NCI-H82 (cell line): ENCODE results near the gene AMIGO1.
A peak's percentile ranks its signal among the peaks of the same experiment; 100 is the strongest.

Experiments
- DNase-seq: peaks from one replicate; lab custom pipeline; 2025; lab: John Stamatoyannopoulos, UW

Gene AMIGO1

DNA sequence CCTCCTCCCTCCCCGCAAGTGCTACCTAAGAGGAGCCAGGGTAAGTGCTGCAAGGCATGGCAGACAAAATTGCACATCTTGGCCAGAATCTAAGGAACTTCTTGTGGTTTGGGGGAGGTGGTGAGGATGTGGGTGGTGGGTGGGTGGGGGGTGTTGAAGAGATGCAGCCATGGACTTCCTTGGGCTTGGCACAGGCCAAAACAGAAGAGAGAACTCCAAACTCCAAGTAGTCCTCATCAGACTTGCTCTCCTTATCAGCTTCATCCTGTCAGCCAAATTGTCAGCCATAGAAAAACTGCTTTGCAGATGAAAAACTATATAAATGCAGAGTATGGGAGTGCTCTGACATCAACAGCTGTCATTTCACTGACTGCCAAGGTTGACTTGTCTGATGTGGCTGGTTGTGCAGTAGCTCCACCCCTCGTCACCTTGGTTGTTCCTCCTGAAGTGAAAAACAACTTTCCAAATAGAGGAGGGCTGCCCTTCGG, 7.1 kb downstream of the AMIGO1 start:
- no peak for DNase-seq

DNA sequence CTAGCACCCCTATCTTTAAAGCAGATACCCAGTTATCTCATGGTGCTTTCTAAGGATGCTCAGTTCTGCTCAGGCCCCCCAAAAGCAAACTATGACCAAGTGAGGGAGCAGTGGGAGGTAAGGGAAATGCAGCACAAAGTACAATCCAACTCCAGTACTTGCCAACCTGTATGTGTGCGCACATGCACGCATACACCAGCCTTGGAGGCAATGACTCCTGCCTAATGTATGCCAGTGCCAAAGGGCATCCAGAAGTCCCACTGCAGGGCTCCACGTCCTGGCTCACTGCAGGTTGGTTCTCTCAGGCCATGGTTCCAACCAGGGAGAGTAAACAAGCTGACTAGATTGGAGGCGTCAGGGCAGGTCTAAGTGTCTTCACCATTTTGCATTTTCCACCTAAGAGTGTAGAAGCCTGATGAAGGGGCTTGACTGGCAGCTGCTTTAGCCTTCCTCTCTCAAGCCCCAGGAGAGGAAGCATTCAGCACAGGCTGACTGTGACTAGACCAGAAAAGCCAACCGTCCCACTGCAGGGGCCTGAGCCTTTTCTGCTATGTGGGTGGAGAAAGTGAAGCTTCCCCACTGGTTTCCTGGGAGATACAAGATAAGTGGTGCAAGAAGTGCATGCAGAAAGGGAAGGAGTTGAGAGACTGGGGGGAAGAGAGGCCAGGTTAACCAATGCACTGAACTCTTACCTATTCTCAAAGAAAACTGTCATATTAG, 7.7 kb downstream of the AMIGO1 start:
- DNase-seq: no peak

DNA sequence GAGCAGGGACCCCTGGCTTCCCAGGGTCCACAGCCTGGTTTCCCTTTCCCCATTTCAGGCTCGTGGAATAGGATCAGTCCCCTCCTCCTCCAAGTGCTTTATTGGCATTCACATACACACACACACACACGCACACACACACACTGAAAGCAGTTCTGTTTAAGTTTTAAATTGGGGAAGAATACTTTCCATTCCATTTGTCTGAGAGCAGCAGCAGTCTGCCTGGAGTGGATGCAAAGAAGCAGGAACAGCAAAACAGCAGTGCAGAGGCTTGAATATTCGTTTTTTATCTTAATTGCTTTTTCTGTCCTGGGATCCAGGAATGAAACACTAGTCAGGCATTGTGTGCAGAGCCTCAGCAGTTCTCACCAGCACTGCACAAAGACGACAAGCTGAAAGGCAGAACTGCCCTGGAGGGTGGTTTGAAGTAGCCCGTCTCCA, 8.6 kb downstream of the AMIGO1 start:
- DNase-seq: no peak

DNA sequence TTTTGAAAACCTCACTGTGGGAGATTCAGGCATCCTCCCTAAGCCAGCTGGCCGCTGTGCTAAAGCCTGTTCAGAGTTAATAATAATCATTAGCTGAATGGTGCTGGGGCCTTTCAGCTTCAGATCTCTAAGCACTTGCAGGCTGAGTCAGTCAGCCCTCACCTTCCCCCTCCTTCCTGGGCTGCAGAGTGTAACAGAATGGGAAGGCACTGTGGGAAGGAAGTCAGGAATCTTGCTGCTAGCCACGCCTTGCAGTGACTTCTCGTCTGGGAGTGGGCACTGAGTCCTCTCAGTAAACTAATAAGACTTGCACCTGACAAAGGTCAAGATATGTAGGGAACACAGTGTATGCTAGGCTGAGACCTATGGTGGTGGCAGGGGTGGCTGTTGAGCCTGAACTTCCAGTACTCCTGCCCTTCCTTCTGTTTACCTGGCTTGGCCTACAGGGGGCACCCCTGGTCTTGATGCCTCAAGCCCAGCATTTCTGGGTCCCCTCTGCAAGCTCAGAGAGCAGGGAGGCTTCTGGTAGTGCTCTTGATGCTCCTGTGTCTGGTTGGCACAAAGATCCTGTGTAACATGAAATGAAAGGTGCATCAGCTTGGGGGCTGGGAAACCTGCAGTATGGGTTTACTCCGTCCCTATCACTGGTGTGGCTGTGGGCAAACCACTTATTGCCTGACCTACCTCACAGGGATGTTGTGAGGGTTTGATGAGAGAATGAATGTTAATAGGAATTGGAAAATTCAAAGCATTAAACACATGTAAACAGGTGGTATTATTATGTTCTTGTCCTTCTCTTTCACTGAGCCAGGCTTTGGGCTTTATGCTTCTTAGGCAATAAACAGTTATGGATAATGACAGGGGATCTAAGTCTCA, 9.6 kb downstream of the AMIGO1 start:
- DNase-seq: peak; percentile 74

DNA sequence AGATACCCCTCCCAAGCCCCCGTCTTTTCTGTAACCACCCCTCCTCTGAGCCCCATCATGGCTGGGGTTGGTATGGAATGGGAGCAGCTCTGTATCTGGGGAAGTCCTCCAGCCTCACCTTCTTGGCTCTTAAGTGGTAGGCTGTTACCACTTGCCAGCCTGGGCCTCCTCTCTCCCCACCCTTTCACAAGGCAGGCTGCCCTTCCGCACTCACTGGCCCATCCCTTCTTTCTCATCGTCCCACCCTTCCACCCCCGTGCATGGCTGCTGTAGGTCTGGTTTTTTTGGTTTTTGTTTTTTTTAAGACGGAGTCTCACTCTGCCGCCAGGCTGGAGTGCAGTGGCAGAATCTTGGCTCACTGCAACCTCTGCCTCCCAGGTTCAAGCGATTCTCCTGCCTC, 10.4 kb downstream of the AMIGO1 start:
- DNase-seq: no peak

DNA sequence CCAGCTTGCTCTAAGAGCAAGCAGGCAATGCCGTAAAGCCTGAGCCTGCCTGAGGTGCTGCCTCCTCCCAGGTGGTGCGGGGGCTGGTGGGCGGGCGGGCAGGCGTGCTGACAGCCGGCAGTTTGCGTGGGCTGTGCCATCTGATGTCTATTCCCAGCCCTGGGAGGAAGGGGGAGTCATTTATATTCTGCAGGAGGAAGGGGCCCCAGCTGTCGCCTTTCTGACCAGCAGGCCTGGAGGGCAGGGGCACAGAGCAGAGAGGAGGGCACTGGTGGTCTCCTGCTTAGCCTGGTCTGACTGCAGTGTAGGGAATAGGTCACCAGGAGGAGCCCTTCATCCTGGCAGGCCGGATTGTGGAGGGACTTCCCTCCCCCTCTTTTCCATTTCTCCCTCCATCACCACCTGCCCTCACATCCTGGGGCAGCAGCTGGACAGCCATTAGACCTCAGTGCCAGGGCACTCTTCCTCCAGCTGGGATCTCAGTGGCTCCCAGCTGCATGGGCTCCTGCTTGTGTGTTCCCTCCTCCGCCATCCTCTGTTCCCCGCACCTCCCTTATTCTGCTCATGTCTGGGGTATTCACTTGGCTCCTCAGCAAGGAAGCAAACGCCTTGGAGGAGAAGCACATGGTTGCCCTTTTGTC, 11.2 kb downstream of the AMIGO1 start:
- peak; percentile 87 for DNase-seq

DNA sequence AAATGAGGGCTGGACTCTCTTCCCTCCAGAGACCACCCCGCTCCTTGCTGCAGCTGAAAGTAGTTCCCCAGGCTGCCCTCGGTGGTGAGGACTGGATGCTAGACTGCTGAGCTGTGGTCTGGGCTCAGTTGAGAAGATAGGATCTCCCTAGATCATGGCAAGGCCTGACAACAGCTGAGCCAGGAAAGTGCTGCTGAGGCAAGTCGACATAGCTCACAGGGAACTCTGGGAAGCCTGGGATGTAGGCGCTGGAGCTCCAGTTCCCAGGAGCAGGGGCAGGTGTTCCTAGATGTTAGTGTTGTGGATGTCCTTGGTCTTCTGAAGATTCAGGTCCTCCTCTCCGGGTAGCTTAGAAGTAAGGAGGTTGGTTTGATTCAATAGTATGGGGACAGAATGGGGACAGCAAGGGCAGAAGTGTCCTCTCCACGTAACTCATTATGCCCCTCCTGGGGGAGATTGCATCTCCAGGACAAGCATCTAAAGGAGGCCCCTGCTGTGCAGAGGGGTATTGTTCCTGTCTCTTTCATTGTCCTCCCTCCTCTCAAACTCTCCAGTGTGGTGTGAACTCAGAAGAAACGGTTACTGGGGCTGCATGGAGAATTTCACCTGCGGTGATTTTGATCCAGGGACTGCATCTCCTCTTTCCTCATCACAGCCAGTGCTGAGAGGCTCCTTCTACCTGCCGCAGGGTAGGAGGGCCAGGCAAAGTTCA, 11.9 kb downstream of the AMIGO1 start:
- DNase-seq: peak; percentile 14

DNA sequence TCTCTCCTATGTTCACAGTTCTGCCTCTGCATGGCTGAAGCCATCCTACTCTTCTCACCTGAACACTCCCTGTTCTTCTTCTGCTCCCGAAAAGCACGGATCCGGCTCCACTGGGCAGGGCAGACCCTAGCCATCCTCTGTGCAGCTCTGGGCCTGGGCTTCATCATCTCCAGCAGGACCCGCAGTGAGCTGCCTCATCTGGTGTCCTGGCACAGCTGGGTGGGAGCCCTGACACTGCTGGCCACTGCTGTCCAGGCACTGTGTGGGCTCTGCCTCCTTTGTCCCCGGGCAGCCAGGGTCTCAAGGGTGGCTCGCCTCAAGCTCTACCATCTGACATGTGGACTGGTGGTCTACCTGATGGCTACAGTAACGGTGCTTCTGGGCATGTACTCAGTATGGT, 13.8 kb downstream of the AMIGO1 start:
- no peak for DNase-seq

DNA sequence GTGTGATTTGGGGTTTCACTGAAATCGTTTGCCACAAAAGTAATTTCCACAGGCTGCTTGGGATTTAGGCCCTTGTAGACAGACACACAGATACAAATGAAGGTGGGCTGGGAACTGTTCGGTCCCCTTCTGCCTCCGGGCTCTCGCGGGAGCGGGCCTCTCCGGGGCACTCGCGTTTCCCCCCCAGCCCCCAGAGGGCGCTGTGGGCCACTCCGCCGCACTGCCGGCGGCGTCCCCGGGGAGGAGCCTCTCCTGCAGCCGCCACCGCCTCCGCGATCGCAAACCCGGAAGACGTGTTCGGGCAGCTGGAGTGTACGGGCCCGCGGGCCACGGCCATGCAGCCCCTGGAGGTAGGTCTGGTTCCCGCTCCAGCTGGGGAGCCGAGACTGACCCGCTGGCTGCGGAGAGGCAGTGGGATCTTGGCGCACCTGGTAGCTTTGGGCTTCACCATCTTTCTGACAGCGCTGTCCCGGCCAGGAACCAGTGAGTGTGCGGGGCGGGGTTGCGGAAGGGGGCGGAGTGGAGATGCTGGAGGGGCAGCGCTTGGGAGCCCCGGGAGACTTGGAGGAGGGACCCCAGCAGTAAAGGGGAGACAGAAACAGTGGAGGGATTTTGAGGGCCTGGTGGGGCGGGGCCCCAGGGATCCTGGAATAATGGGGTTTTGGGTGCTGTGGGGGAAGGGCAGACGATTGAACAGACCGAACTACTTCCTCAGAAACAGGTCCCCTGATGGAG, 15.6 kb downstream of the AMIGO1 start, which contains the start of gene CYB561D1:
CYB561D1 (plus strand) TSS at position 290 of the 735 bp plus-strand sequence; CDS start at position 336, 46 bp downstream.
- DNase-seq: peak; percentile 90

DNA sequence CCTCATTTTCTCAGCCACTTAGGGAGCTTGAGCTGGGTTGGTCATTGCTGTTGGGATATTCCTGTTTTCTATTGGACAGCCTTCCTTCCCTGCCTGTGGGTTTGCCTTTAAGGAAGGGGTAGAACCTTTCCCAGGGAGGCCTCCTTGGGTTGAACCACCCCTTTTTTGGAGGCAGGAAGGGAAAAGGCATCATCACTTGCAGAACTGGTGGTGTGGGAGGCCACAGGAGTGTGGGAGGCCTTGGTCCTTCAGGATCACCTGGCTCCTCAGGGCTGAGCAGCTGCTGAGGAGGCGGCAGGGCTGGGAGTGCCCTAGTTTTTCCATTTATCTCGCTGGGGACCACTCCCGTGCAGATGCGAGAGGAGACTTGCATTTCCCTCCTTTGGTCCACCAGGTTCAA, 16.3 kb downstream of the AMIGO1 start:
- DNase-seq: no peak

DNA sequence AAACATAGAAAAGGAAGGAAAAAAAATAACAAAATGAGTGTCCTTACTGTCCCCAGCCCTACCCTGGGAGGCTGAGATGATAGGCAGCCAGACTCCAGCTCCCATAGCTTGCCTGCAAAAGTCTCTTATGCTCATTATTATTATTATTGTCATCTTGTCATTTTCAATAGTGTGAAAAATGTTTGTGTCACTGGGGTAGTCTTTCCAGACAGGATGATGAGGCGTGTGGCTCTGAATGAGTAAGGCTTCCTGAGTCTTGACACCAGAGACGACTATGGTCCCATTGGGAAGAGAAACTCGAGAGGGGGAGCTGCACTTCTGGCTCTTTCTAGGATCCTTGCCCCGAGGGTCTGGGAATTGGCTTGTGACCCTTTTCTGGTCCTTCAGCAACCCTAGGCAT, 16.7 kb downstream of the AMIGO1 start:
- no peak for DNase-seq

DNA sequence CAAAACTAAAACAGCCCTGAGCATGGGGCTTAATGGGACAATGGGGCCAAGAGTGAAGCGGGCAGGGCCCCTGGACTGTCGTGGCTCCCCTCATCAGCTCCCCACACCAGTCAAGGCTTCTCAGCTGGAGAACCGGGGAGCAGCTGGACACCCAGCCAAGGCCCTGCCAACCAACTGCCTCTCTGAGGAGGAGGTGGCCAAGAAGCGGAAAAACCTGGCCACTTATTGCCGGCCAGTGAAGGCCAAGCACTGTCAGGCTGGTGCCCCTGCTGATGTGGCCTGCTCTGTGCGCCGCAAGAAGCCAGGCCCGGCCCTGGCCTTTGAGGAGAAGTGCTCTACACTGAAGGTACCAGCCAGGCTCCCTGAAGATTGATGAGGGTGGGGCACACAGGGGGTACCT, 18.2 kb downstream of the AMIGO1 start:
- DNase-seq: no peak

DNA sequence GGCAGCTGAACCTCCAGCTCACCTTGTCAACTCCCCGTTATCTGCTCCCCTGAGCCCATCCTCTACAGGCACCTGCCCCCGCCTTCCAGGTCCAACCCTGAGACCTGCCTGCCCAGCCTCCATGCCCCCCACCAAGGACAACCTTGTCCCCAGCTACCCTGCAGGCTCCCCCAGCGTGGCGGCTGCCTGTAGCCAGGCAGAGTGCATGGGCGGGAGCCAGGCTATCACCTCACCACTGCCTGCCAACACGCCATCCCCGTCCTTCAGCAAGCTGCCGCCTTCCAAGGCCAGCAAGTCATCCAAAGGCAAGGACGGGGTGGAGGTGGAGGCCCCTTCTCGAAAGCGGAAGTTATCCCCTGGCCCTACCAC, 18.6 kb downstream of the AMIGO1 start:
- no peak for DNase-seq

DNA sequence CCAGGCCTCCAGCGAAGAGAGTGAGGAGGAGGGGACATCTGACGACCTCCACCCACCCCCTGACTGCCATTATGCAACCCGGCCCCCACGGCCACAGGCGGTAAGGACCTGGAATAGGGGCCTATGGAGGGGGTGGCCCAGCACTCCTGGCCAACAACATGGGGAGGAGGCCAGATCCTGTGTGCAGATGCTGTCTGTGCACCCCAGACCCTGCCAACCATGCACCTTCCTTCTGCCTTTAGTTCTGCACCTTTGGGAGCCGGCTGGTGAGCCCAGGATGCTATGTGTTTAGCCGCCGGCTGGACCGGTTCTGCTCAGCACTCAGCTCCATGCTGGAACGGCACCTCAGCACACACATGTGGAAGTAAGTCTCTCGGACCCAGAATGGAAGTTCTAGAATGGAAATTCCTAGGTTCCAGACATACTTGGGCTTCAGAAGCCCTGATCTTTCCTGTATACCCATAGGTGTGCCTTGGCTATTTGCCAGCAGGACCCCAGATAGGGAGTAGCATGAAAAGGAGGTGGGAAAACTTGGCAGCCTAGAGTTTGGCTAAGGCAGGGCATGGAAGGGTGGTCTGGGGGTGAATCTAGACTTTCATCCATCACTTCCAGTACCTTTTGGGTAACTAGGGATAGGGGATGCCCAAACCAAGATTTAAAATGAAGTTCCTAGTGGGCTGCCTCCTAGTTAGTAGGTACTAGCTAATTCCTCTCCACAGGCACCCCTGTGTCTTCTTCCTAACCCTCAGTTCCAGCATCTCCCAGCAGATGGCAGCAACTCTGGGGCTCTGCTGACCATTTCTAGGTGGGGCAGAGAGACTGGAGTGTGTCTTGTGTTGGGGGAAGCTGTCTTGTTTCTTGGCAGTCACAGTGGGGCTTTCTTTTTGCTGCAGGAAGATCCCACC, 19.2 kb downstream of the AMIGO1 start:
- peak; percentile 81 for DNase-seq

DNA sequence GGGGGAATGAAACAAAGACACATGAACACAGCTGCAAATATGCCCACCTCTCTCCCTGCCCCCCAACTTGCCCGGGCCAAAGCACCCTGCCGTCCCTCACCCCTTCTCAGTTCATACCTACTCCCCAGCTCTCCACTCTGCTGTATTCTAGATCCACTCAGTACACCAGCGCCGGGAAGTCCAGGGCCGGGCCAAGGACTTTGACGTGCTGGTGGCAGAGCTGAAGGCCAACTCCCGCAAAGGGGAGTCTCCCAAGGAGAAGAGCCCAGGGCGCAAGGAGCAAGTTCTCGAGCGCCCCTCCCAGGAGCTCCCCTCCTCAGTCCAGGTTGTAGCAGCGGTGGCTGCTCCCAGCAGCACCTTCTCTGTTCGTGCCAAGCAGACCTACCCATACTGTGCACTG, 20.8 kb downstream of the AMIGO1 start:
- no peak for DNase-seq

DNA sequence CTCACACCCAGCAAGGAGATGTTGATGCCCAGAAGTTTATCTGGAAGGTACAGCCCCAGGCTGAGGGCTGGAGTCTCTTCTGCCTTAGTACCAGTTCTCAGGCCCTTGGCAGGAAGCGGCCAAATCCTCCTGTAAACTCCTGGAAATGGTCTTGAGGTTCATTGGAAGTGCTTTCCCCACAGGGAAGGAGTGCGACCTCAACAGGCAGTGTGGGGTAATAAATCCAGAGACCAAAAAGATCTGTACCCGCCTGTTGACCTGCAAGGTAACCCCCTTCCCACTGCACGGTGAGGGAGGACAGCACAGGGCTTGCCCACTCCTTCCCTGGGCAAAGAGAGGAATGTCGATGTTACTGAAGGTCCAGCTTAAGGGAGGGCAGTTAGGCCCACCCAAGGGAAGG, 21.3 kb downstream of the AMIGO1 start:
- peak; percentile 22 for DNase-seq

DNA sequence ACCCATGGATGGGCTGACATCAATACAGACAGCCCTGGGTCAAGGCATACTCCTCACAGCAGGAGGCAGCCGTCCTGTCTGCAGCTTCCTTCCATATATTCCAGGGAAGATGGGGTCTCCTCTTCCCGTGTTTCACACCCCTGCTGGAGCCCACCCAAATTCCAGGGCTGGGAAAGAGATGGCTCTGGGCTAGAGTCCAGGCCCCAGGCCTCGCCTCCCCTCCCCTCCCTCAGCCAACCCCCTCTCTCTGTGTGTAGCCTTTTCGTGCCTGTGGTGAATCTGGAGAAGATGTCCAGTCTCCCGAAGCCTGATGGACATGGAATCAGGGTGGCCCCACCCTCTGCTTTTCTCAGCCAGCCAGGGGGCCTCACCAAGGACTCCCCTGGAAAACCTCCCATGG, 22.3 kb downstream of the AMIGO1 start:
- no peak for DNase-seq

DNA sequence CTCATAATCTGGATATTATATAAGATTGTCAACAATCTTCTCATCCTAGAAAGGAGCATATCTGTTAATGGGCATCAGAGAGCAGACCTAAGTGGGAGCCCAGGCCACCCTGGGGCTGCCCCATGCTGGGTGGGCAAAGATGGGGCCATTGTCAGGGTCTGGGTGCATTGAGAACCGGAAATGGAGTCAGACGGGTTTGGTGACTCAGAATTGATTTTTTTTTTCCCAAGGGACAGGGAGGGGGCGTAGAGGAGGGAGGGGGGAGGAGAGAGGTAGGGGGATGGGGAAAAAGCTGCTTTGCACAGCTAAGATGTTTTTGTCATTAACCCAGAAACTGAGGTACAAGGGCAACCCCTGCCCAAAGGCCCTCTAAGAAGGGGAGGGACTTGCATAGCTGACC, 24.5 kb downstream of the AMIGO1 start:
- peak; percentile 42 for DNase-seq

DNA sequence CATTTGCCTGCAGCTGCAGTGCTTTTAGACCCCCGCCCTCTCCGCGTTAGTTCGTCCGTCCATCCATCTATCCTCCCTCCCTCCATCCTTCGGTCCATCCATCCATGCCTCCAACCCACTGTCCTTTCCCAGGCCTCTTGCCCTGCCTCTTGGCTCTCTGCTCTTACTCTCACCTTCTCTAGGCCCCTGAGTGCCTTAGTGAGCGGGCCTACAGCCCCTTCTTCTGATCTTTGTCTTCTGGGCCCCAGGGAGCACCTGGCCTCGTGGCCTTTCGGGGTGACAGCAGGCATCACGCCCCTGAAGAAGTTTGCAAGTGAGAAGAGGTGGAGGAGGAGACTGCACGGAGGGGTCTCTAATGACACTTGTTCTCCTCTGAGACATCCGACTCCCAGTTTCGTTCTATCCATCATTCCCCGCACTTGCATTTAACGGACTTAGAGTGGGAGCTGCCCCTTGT, 25.0 kb downstream of the AMIGO1 start:
- DNase-seq: no peak
